ENCODE results near the gene ACOXL. TPM values are rescaled to one million over a fixed set of nuclear protein-coding genes. Genes with fewer than 3 reads are reported as not detected.

Gene ACOXL
- total RNA-seq, 1 donor from 2014 or later, result 1.1 TPM

GRCh38 chr2:110794390-110794789, 62.0 kb downstream of the ACOXL start:
- intact Hi-C loops (cut with micrococcal nuclease), result no loop called here
- no peak overlapping the region for H3K27ac Mint-ChIP-seq
- H3K4me3 Mint-ChIP-seq, result no peak overlapping the region
- H3K36me3 Mint-ChIP-seq (ENCODE audit: low read depth), result no peaks in the 10 kb centered on the region
- peaks cover 72% of the 10 kb centered on the region for H3K27me3 Mint-ChIP-seq (ENCODE audit: insufficient read depth)
- H3K9me3 Mint-ChIP-seq, result no peaks in the 10 kb centered on the region
- DNase-seq (ENCODE audit: low spot score), result no peak
- no peaks in the 10 kb centered on the region for H3K4me1 Mint-ChIP-seq (ENCODE audit: low read depth)

- intact Hi-C loops (cut with micrococcal nuclease), result no loop called here
- no peaks in the 10 kb centered on the region for H3K9me3 Mint-ChIP-seq
- H3K27ac Mint-ChIP-seq, result no peak overlapping the region
- H3K27me3 Mint-ChIP-seq (ENCODE audit: insufficient read depth), result peaks cover 77% of the 10 kb centered on the region
- no peaks in the 10 kb centered on the region for H3K4me1 Mint-ChIP-seq (ENCODE audit: low read depth)
- no peak overlapping the region for H3K4me3 Mint-ChIP-seq
- no peaks in the 10 kb centered on the region for H3K36me3 Mint-ChIP-seq (ENCODE audit: low read depth)
- no peak for DNase-seq (ENCODE audit: low spot score)
Observed at GRCh38 chr2:110794951-110795350, 62.6 kb downstream of the ACOXL start.

- Mint-ChIP-seq H3K4me1 (ENCODE audit: low read depth) (no peaks in the 10 kb centered on the region), H3K27ac (no peak overlapping the region), H3K36me3 (ENCODE audit: low read depth) (no peaks in the 10 kb centered on the region), H3K4me3 (no peak overlapping the region), H3K27me3 (ENCODE audit: insufficient read depth) (peaks cover 77% of the 10 kb centered on the region), H3K9me3 (no peaks in the 10 kb centered on the region)
- intact Hi-C loops (cut with micrococcal nuclease), result no loop called here
- no peak for DNase-seq (ENCODE audit: low spot score)
Observed at GRCh38 chr2:110796716-110797301, 64.4 kb downstream of the ACOXL start.

GRCh38 chr2:110799376-110799775, 67.0 kb downstream of the ACOXL start:
- H3K4me1 Mint-ChIP-seq (ENCODE audit: low read depth), result peaks cover 3% of the 10 kb centered on the region

GRCh38 chr2:110800611-110801402, 68.4 kb downstream of the ACOXL start:
- Mint-ChIP-seq H3K4me1 (ENCODE audit: low read depth) (peaks cover 18% of the 10 kb centered on the region), H3K36me3 (ENCODE audit: low read depth) (peaks cover 2% of the 10 kb centered on the region), H3K27me3 (ENCODE audit: insufficient read depth) (peaks cover 58% of the 10 kb centered on the region), H3K9me3 (peaks cover 12% of the 10 kb centered on the region), H3K4me3 (no peak overlapping the region), H3K27ac (no peak overlapping the region)
- intact Hi-C loops (cut with micrococcal nuclease), result no loop called here
- no peak for DNase-seq (ENCODE audit: low spot score)

More at GRCh38 chr2:110799376-110799775, 67.0 kb downstream of the ACOXL start:
- no peak for DNase-seq (ENCODE audit: low spot score)
- H3K4me3 Mint-ChIP-seq, result no peak overlapping the region
- peaks cover 68% of the 10 kb centered on the region for H3K27me3 Mint-ChIP-seq (ENCODE audit: insufficient read depth)
- H3K9me3 Mint-ChIP-seq, result peaks cover 3% of the 10 kb centered on the region
- H3K27ac Mint-ChIP-seq, result no peak overlapping the region
- intact Hi-C loops (cut with micrococcal nuclease), result no loop called here
- H3K36me3 Mint-ChIP-seq (ENCODE audit: low read depth), result no peaks in the 10 kb centered on the region

GRCh38 chr2:110802208-110802932, 70.0 kb downstream of the ACOXL start:
- no peak for DNase-seq (ENCODE audit: low spot score)
- Mint-ChIP-seq H3K9me3 (peaks cover 12% of the 10 kb centered on the region), H3K27ac (no peak overlapping the region), H3K27me3 (ENCODE audit: insufficient read depth) (peaks cover 46% of the 10 kb centered on the region), H3K36me3 (ENCODE audit: low read depth) (peaks cover 2% of the 10 kb centered on the region), H3K4me3 (no peak overlapping the region), H3K4me1 (ENCODE audit: low read depth) (peaks cover 20% of the 10 kb centered on the region)
- intact Hi-C loops (cut with micrococcal nuclease), result no loop called here

- Mint-ChIP-seq H3K4me3 (peak overlapping the region; percentile 45), H3K27ac (peak overlapping the region; percentile 46), H3K4me1 (ENCODE audit: low read depth) (peaks cover 25% of the 10 kb centered on the region), H3K36me3 (ENCODE audit: low read depth) (peaks cover 4% of the 10 kb centered on the region), H3K27me3 (ENCODE audit: insufficient read depth) (peaks cover 43% of the 10 kb centered on the region), H3K9me3 (peaks cover 12% of the 10 kb centered on the region)
- intact Hi-C loops (cut with micrococcal nuclease), result loop anchor here (2.0 kb wide), 2 partner anchors 66 to 250 kb away; no protein-coding TSS in a partner anchor
- no peak for DNase-seq (ENCODE audit: low spot score)
Observed at GRCh38 chr2:110804433-110804832, 72.1 kb downstream of the ACOXL start.

- Mint-ChIP-seq H3K27me3 (ENCODE audit: insufficient read depth) (peaks cover 42% of the 10 kb centered on the region), H3K4me1 (ENCODE audit: low read depth) (peaks cover 25% of the 10 kb centered on the region), H3K36me3 (ENCODE audit: low read depth) (peaks cover 4% of the 10 kb centered on the region), H3K27ac (peak overlapping the region; percentile 46), H3K9me3 (peaks cover 12% of the 10 kb centered on the region), H3K4me3 (peak overlapping the region; percentile 45)
- intact Hi-C loops (cut with micrococcal nuclease), result loop anchor here (1.0 to 2.0 kb wide), 7 partner anchors 42 to 311 kb away; no protein-coding TSS in a partner anchor
- peak; percentile 66 for DNase-seq (ENCODE audit: low spot score)
Observed at GRCh38 chr2:110804915-110805314, 72.5 kb downstream of the ACOXL start.

- Mint-ChIP-seq H3K9me3 (peaks cover 12% of the 10 kb centered on the region), H3K27me3 (ENCODE audit: insufficient read depth) (peaks cover 36% of the 10 kb centered on the region), H3K4me3 (no peak overlapping the region), H3K4me1 (ENCODE audit: low read depth) (peaks cover 25% of the 10 kb centered on the region), H3K36me3 (ENCODE audit: low read depth) (peaks cover 4% of the 10 kb centered on the region), H3K27ac (peak overlapping the region; percentile 14)
- intact Hi-C loops (cut with micrococcal nuclease), result loop anchor here (1.0 to 2.0 kb wide), 7 partner anchors 41 to 310 kb away; no protein-coding TSS in a partner anchor
- DNase-seq (ENCODE audit: low spot score), result no peak
Observed at GRCh38 chr2:110805894-110806452, 73.6 kb downstream of the ACOXL start.

- Mint-ChIP-seq H3K27me3 (ENCODE audit: insufficient read depth) (peaks cover 37% of the 10 kb centered on the region), H3K36me3 (ENCODE audit: low read depth) (peaks cover 4% of the 10 kb centered on the region), H3K9me3 (peaks cover 12% of the 10 kb centered on the region), H3K4me3 (no peak overlapping the region), H3K27ac (no peak overlapping the region), H3K4me1 (ENCODE audit: low read depth) (peaks cover 38% of the 10 kb centered on the region)
- intact Hi-C loops (cut with micrococcal nuclease), result no loop called here
- DNase-seq (ENCODE audit: low spot score), result no peak
Observed at GRCh38 chr2:110807522-110807921, 75.1 kb downstream of the ACOXL start.

- H3K4me3 Mint-ChIP-seq, result no peak overlapping the region
- peaks cover 1% of the 10 kb centered on the region for H3K36me3 Mint-ChIP-seq (ENCODE audit: low read depth)
- H3K27ac Mint-ChIP-seq, result no peak overlapping the region
- H3K9me3 Mint-ChIP-seq, result no peaks in the 10 kb centered on the region
- H3K4me1 Mint-ChIP-seq (ENCODE audit: low read depth), result peaks cover 39% of the 10 kb centered on the region
- H3K27me3 Mint-ChIP-seq (ENCODE audit: insufficient read depth), result peaks cover 35% of the 10 kb centered on the region
- no peak for DNase-seq (ENCODE audit: low spot score)
- intact Hi-C loops (cut with micrococcal nuclease), result no loop called here
Observed at GRCh38 chr2:110810404-110810803, 78.0 kb downstream of the ACOXL start.

GRCh38 chr2:110812726-110813645, 80.6 kb downstream of the ACOXL start:
- DNase-seq (ENCODE audit: low spot score), result no peak
- intact Hi-C loops (cut with micrococcal nuclease), result loop anchor here (2.0 kb wide), 1 partner anchor 238 kb away; no protein-coding TSS in a partner anchor

More at GRCh38 chr2:110812726-110813645, 80.6 kb downstream of the ACOXL start:
- H3K4me1 Mint-ChIP-seq (ENCODE audit: low read depth), result peaks cover 32% of the 10 kb centered on the region
- H3K4me3 Mint-ChIP-seq, result no peak overlapping the region
- peaks cover 1% of the 10 kb centered on the region for H3K36me3 Mint-ChIP-seq (ENCODE audit: low read depth)
- no peak overlapping the region for H3K27ac Mint-ChIP-seq
- peaks cover 35% of the 10 kb centered on the region for H3K27me3 Mint-ChIP-seq (ENCODE audit: insufficient read depth)
- H3K9me3 Mint-ChIP-seq, result no peaks in the 10 kb centered on the region

Measured in activated T-helper 1 cell treated with anti-CD3 and anti-CD28 coated beads, Interleukin-12 subunit alpha, Interleukin-12 subunit beta, Interleukin-2, Interleukin-4 antibody, amounts not matched to agents 30 ng/mL and 10 ng/mL and 1 ng/mL, durations not matched to agents 14 hours and 24 hours and 36 hours (primary cell).